ENCODE measurements around the gene ESRP2.

Gene ESRP2

DNA sequence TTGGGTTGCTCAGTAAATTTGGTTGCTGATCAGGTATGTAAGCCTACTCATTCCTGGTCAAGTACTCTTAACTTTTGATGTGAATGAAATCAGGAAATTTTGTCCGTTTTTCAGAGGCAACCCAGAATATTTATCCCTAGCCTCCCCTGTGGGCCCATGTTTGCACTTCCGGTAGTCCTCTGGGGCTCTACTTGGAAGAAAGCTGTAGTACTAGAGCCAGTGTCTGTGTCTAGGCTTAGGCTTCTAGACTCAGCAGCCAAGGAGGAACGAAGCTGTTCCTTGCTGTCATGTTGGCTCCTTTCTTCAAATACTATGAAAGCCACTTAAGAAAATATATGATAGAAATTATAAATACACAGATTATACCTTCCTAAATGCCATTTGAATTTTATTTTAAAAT, 21.2 kb downstream of the ESRP2 start:
- FAIRE-seq: no peak

DNA sequence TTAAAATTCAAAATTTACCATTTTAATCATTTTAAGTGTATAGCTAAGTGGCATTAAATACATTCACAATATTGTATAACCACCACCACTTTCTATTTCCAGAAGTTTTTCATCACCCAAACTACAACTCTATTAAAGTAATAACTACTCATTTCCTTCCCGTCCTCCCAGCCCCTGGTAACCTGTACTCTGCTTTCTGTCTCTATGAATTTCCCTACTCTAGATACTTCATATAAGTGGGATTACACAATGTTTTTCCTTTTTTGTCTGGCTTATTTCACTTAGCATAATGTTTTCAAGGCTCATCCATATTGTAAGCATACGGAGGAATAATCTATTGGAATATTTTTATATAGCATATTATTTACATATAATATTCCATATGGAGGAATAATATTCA, 29.7 kb downstream of the ESRP2 start:
- no peak for FAIRE-seq

DNA sequence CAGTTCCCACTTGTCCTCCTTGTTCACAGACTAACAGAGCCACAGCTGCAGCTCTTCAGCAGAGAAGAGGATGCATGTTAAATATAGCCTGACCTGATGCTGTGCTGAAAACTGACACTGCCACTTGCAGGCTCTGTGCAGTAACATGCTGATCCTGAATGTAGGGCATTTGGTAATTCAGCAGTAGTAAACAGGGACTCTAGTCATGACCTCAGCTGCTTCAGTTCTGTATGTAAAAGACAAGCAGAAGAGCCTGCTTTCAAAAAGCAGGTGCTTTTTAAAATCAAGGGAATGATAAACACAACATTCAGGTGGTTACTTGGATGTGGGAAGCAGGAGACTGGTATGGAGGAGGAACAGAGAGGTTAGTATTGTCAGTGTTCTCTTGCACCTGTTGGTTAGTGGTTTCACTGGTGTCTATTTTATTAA, 33.8 kb downstream of the ESRP2 start:
- FAIRE-seq: no peak

DNA sequence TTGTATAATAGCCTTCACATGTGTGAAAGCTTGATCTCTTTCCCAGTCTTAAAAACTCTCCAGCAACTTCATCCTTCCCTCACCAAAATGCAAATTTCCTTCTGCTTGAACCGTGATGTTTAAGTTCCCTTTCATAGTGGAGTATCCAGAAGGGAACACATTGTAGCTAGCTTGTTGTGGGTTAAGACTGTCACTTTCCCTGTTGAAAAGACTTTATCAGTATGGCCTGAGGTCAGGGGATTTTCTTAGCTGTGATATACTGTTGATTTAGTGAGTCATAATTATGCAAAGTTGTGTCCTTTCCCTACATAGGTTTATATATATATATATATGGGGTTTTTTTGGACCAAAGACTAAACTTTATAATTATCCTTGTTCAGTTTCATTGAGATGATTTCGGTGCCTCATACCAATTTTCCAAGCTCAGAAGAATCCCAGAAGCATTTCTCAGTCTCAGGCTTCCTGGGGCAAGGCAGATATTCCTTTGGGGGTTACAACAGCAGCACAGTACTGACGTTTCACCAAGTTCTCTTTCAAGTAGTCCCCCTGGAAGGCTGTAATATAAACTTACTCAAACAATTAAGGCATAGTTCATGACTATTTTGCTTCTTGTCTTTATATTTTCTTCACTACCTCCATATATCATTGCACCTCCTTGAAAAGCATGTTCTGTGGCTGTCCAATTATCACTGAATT, 35.7 kb downstream of the ESRP2 start:
- FAIRE-seq: no peak

DNA sequence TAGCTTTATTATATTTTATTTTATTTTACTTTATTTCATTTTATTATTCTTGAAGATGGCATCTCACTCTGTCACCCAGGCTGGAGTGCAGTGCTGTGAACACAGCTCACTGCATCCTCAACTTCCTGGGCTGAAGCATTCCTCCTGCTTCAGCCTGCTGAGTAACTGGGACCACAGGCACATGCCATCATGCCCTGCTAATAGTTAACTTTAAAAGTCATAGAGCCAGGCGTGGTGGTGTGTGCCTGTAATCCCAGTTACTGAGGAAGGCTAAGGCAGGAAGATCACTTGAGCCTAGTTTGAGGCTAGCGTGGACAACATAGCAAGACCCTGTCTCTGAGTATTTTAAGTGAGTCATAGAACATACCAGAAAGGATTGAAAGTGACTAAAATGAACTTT, 38.7 kb downstream of the ESRP2 start:
- no peak for FAIRE-seq

DNA sequence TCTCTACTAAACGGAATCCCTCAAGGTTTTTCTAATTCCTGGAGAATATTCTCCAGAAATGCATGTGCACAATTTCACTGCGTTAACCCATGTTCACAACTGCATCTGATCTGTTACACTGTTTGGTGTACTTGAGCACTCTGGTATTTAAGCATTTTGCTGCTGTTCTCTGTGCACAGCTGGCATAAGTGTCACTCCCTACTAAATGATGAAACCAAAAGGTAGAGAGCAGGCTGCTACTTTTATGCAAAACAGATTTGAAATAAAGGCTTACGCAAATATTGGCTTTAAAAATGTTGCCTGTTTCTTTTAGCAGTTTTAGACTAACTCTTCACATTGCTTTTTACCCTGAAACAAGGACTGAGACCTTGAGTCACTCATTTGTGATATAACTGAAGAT, 41.7 kb downstream of the ESRP2 start:
- no peak for FAIRE-seq

DNA sequence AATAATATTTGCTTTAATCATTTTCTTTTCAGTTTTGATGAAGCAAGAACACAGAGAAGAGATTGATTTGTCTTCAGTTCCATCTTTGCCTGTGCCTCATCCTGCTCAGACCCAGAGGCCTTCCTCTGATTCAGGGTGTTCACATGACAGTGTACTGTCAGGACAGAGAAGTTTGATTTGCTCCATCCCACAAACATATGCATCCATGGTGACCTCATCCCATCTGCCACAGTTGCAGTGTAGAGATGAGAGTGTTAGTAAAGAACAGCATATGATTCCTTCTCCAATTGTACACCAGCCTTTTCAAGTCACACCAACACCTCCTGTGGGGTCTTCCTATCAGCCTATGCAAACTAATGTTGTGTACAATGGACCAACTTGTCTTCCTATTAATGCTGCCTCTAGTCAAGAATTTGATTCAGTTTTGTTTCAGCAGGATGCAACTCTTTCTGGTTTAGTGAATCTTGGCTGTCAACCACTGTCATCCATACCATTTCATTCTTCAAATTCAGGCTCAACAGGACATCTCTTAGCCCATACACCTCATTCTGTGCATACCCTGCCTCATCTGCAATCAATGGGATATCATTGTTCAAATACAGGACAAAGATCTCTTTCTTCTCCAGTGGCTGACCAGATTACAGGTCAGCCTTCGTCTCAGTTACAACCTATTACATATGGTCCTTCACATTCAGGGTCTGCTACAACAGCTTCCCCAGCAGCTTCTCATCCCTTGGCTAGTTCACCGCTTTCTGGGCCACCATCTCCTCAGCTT, 45.0 kb downstream of the ESRP2 start:
- no peak for FAIRE-seq

DNA sequence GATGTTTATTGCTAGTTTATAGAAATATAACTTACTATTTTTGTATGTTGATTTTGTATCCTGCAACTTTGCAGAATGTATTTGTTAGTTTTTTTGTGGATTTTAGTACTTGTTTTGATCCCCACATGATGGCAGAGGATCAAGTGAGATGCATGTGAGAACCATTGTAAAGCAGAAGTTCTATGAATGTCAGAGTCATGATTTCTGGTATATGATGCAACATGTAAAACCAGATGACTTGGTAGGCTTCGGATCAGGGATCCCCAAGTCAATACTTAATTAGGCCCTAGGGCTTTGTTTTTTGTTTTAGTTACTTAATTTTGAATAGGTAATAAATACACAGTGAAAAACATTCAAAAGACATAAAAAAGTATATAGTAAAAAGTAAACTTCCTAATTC, 45.8 kb downstream of the ESRP2 start:
- FAIRE-seq: no peak

DNA sequence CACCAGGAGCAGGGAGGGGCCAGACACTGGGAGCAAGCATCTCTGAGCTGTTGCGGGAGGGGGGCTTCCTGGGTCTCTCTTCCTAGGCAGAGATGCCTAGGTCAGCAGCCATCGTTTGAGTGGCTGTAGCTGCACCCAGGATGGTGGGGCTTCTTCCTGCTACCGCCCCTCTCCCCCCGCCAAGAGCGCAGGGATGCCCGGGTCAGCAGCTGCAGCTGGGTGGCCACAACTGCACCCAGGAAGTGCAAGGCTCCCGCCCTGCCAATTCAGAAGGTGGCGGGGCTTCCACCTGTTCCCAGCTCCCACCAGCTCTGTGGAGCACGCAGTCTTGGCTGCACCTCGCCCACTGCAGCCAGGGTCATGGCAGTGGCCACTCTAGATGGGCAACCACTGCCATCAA, 47.8 kb downstream of the ESRP2 start:
- FAIRE-seq: no peak

DNA sequence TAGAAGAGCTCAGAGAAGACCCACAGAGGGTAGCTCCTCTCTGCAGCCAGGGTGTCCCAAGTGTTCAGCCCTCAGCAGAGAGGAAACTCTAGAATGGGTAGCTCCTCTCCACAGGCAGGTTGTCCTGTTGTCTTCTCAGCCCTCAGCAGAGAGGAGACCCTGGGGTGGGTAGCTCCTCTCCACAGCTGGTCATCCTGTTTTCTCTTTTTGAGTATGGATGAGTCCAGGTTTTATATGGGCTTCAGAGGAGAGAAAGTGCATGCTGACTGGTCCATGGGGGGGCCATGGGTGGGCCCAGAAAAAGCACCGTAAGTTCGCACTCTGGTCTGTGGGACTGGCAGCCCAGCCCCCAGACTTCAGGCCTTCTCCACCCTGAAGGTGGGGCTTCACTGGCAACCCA, 48.4 kb downstream of the ESRP2 start:
- no peak for FAIRE-seq

DNA sequence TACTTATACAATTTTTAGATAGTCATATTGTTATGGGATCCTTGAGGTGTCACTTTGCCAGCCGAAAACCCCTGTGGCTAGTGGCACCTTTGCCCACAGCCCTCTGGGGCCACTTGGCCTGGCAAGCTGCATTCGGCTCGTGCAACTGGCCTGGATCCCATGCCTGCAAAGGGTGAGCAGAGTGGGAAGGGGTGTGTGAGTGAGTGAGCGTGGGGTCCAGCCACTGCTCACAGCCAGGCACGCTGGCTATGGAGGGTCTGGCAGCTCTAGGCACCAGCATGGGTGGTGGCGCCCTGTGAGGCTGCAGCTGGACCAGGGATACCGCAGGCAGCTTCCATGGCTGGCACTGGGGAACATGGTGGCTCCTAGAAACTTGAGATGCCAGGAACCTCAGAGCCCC, 49.0 kb downstream of the ESRP2 start:
- no peak for FAIRE-seq

DNA sequence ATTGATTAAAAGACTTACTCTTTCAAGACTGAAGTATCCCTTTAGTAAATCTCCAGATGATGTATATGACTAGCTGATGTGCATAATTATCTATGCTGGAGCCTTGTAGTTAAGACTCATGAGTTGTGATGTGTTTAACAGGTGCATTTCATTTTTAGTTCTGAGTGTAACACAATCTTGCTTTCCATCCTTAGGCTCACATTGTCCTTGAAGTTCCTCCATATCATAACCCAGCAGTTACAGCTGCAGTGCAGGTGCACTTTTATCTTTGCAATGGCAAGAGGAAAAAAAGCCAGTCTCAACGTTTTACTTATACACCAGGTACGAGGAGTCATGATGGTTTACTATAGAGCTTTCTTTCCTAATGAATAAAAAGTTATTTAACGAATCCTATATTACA, 52.9 kb downstream of the ESRP2 start:
- no peak for FAIRE-seq

DNA sequence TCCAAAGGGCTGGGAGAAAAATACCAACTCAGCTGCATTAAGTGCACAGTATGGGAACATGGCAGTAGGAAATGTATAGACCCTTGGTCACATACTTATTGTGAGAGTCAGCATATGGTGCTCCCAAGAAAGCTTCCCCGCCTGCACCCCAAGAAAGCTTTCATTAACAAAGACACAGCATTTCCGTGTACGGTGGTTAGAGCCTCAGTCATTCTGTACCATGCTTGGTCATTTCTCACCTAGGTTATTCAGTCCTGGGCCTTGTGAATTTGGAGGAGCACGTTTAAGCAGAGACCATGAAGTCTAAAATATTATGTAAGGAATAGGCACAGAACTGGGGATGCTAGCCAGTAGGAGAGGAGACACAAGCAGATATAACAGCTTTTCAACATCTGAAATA, 56.1 kb downstream of the ESRP2 start:
- no peak for FAIRE-seq

DNA sequence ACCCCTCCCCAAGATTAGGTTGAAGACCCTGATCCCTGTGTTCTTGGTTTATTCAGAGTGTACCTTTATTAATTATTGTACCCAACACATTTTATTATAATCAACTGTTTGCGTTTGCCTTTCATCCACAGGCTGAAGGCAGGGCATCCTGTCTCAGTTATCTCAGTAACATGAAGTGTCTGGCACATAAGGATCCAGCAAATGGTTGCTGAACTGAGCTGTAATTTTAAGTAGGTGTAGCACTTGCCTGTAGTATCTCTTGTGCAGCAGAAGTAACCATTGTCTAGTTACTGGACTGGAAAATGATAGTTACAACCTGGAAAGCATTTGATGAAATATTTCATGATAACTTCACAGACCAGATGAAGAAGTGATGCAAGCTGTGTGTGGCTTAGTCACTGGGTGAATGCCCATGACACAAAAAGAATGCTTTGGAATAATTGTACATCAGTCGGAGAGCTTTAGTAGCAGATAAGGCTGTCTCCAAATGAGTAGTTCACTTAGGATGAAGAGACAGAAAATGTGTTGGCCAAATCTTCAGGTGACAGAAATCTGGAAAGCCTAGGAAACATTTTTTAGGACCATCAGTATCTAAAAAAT, 56.6 kb downstream of the ESRP2 start:
- FAIRE-seq: no peak

Measured in colon (tissue), 2 donors.